CD14-positive monocyte (primary cell): ENCODE results near the gene NKX2-1. TPM values are rescaled to one million over a fixed set of nuclear protein-coding genes. Genes with fewer than 3 reads are reported as not detected.

Experiments used
- DNase-seq, 3 donors: peaks; one replicate each; pipeline ENCODE4 v3.0.0-alpha.2; 2011 to 2022
- H2AFZ ChIP-seq: 2 replicates; pipeline ENCODE4 v1.6.0; 2012; ENCODE audit warnings: mild to moderate bottlenecking, low read depth, low read length, inconsistent platforms; ENCODE audit not compliant: insufficient read depth, poor library complexity, severe bottlenecking
- H3K27ac ChIP-seq, 2 donors: 1 replicate in 1 of 2; 2 replicates in 1 of 2; pipeline ENCODE4 v1.5.1; 2012 to 2013; ENCODE audit warnings: low read length in 2 of 2, control low read depth in 1 of 2, inconsistent platforms in 1 of 2, low read depth in 1 of 2, mild to moderate bottlenecking in 1 of 2
- H3K27me3 ChIP-seq, 2 donors: one replicate each; pipeline versions ENCODE4 v1.6.0 to v1.6.1; 2011 to 2013; ENCODE audit warnings: low read length in 2 of 2; ENCODE audit not compliant: control insufficient read depth in 2 of 2, insufficient read depth in 2 of 2
- H3K36me3 ChIP-seq, 2 donors: replicated peaks in 1 of 2; 1 replicate in 1 of 2; 2 replicates in 1 of 2; pipeline versions ENCODE4 v1.5.1 to v1.6.1; 2012 to 2013; ENCODE audit warnings: low read length in 2 of 2, control low read depth in 1 of 2, inconsistent platforms in 1 of 2, mild to moderate bottlenecking in 1 of 2; ENCODE audit not compliant: insufficient read depth in 2 of 2, control insufficient read depth in 1 of 2
- H3K4me1 ChIP-seq, 2 donors: 1 replicate in 1 of 2; 2 replicates in 1 of 2; pipeline versions ENCODE4 v1.5.1 to v1.6.1; 2012 to 2013; ENCODE audit warnings: low read length in 2 of 2, control low read depth in 1 of 2, inconsistent platforms in 1 of 2, mild to moderate bottlenecking in 1 of 2, moderate library complexity in 1 of 2; ENCODE audit not compliant: insufficient read depth in 2 of 2, control insufficient read depth in 1 of 2
- H3K4me2 ChIP-seq: replicated peaks from 2 replicates; pipeline ENCODE3; 2012; ENCODE audit warnings: low read length, moderate library complexity, mild to moderate bottlenecking; ENCODE audit not compliant: poor library complexity, severe bottlenecking; ENCODE audit errors: extremely low read depth
- H3K4me3 ChIP-seq, 3 experiments: fragments of 200-600 bp in 1 of 3; sonication (generic) in 1 of 3; replicated peaks in 1 of 3; 1 replicate in 2 of 3; 2 replicates in 1 of 3; pipeline ENCODE4 v1.5.1; 2011 to 2013; ENCODE audit warnings: low read length in 3 of 3, mild to moderate bottlenecking in 3 of 3, control low read depth in 2 of 3, low read depth in 2 of 3, inconsistent platforms in 1 of 3, moderate library complexity in 1 of 3
- H3K79me2 ChIP-seq: 2 replicates; pipeline ENCODE4 v1.6.0; 2012; ENCODE audit warnings: mild to moderate bottlenecking, control low read depth, inconsistent platforms, low read length, moderate library complexity; ENCODE audit not compliant: insufficient read depth
- H3K9ac ChIP-seq: 2 replicates; pipeline ENCODE4 v1.6.0; 2017; ENCODE audit warnings: low read length, mild to moderate bottlenecking; ENCODE audit not compliant: insufficient read depth, poor library complexity, severe bottlenecking
- H3K9me3 ChIP-seq, 2 donors: replicated peaks in 1 of 2; 1 replicate in 1 of 2; 2 replicates in 1 of 2; pipeline versions ENCODE4 v1.5.1 to v1.6.1; 2012 to 2013; ENCODE audit warnings: low read length in 2 of 2, control low read depth in 1 of 2; ENCODE audit not compliant: control insufficient read depth in 1 of 2, insufficient read depth in 1 of 2
- H4K20me1 ChIP-seq: 2 replicates; pipeline ENCODE4 v1.6.0; 2012; ENCODE audit warnings: mild to moderate bottlenecking, low read length, control low read depth, moderate library complexity; ENCODE audit not compliant: insufficient read depth
- H3K27ac Mint-ChIP-seq, 7 donors: one replicate each; pipeline ENCODE4 v1.8.0; 2020; ENCODE audit warnings: mild to moderate bottlenecking in 7 of 7, mixed read lengths in 7 of 7, moderate library complexity in 6 of 7, inconsistent platforms in 2 of 7
- H3K27me3 Mint-ChIP-seq, 3 donors: one replicate each; pipeline ENCODE4 v1.8.0; 2021 to 2022; ENCODE audit warnings: low read depth in 3 of 3, mild to moderate bottlenecking in 3 of 3, mixed read lengths in 3 of 3, moderate library complexity in 3 of 3, inconsistent platforms in 1 of 3
- H3K36me3 Mint-ChIP-seq, 2 donors: one replicate each; pipeline ENCODE4 v1.8.0; 2020; ENCODE audit warnings: mixed read lengths in 2 of 2, inconsistent platforms in 1 of 2, mild to moderate bottlenecking in 1 of 2
- H3K4me1 Mint-ChIP-seq: one replicate; pipeline ENCODE4 v1.8.0; 2020; ENCODE audit warnings: mild to moderate bottlenecking, mixed read lengths
- H3K4me3 Mint-ChIP-seq, 2 donors: one replicate each; pipeline ENCODE4 v1.8.0; 2020; ENCODE audit warnings: mild to moderate bottlenecking in 2 of 2, mixed read lengths in 2 of 2, moderate library complexity in 1 of 2
- H3K9me3 Mint-ChIP-seq, 7 donors: one replicate each; pipeline ENCODE4 v1.8.0; 2020 to 2022; ENCODE audit warnings: mixed read lengths in 7 of 7, mild to moderate bottlenecking in 6 of 7, moderate library complexity in 6 of 7, inconsistent platforms in 2 of 7
- CTCF ChIP-seq: fragments of 200-600 bp; IDR thresholded peaks from one replicate; pipeline ENCODE4 v1.8.0; 2022; ENCODE audit warnings: antibody characterized with exemption, mild to moderate bottlenecking
- WGBS: methylation state at CpG from one replicate; pipeline ENCODE4 v1.1.5; 2013; ENCODE audit warnings: missing lambda C conversion rate; ENCODE audit not compliant: insufficient coverage; 5-methylcytosine and 5-hydroxymethylcytosine counted together
- intact Hi-C, 2 donors: fragments of 100-400 bp; cut with micrococcal nuclease; formaldehyde crosslinking; loops; one replicate each; pipeline versions ENCODE4 v1.15.0 to v1.15.1; 2023
- polyA minus RNA-seq: library from RNA; depleted of rRNA, polyadenylated mRNA; stranded (reverse); fragments of >200 nt; gene quantifications from 2 replicates; pipeline ENCODE4 v1.2.3, GENCODE V29; 2012
- polyA plus RNA-seq, 3 donors: library from polyadenylated mRNA; depleted of rRNA in 1 of 3; unstranded in 2 of 3; stranded (reverse) in 1 of 3; fragments of 300-500 nt in 2 of 3; fragments of >200 nt in 1 of 3; fragmentation: Illumina TruSeq in 2 of 3; gene quantifications; 1 replicate in 2 of 3; 2 replicates in 1 of 3; pipeline ENCODE4 v1.2.3, GENCODE V29; 2012 to 2021
- total RNA-seq, 12 experiments: library from RNA in 1 of 12; stranded (reverse) in 1 of 12; fragments of 120-200 nt in 1 of 12; gene quantifications; one replicate each; pipeline ENCODE4 v1.2.4 and lab custom pipeline; 2013 to 2026; ENCODE audit warnings: mixed read lengths in 6 of 12, inconsistent platforms in 1 of 12

Gene NKX2-1
- not detected for total RNA-seq (2013)
- not detected for polyA plus RNA-seq
- polyA minus RNA-seq: not detected in 2 replicates
- total RNA-seq (lab: John Stamatoyannopoulos, UW): 0 to 19.2 (median 0) reads per million in 11 experiments

GRCh38 chr14:36519431-36520321 lies at the start of gene NKX2-1:
NKX2-1 (minus strand) TSS chr14:36520232; CDS start chr14:36520129, 103 bp downstream.
- no peak for TF ChIP-seq CTCF
- H3K4me1 ChIP-seq: no peaks in the 10 kb centered on the region
- intact Hi-C loops: no loop called here
- WGBS: 3% methylated on average over 34 of the region's 49 CpGs
- H3K36me3 ChIP-seq: no peaks in the 10 kb centered on the region
- Mint-ChIP-seq H3K36me3 (peaks cover 0 to 8% of the 10 kb centered on the region in 2 donors), H3K27me3 (peaks cover 93 to 98% (median 95%) of the 10 kb centered on the region in 3 donors), H3K4me3 (peak within 1 kb of the TSS; percentile 0 to 79), H3K27ac (no peak within 1 kb of the TSS), H3K4me1 (peaks cover 10% of the 10 kb centered on the region), H3K9me3 (peaks cover 0 to 31% (median 13%) of the 10 kb centered on the region in 7 donors)
- peaks cover 61 to 96% of the 10 kb centered on the region in 2 donors for H3K27me3 ChIP-seq
- no peak within 1 kb of the TSS for H3K4me3 ChIP-seq
- H4K20me1 ChIP-seq: no peaks in the 10 kb centered on the region
- H3K4me2 ChIP-seq: no peak within 1 kb of the TSS
- peaks cover 0 to 59% of the 10 kb centered on the region in 2 donors for H3K9me3 ChIP-seq
- no peaks in the 10 kb centered on the region for H3K79me2 ChIP-seq
- no peak within 1 kb of the TSS for H3K27ac ChIP-seq
- no peak within 1 kb of the TSS for H2AFZ ChIP-seq
- H3K9ac ChIP-seq: no peak within 1 kb of the TSS
- DNase-seq: no peak

- H3K27ac Mint-ChIP-seq: no peak overlapping the region
- no peaks in the 10 kb centered on the region for H3K36me3 ChIP-seq
- WGBS: 78% methylated on average over 4 of the region's 9 CpGs
- H3K36me3 Mint-ChIP-seq: no peaks in the 10 kb centered on the region
- no peaks in the 10 kb centered on the region for H4K20me1 ChIP-seq
- no peak overlapping the region for H2AFZ ChIP-seq
- no peak overlapping the region for H3K4me2 ChIP-seq
- no peaks in the 10 kb centered on the region for H3K4me1 Mint-ChIP-seq
- H3K9ac ChIP-seq: no peak overlapping the region
- no peak overlapping the region for H3K27ac ChIP-seq
- H3K4me3 Mint-ChIP-seq: no peak overlapping the region
- no peaks in the 10 kb centered on the region for H3K79me2 ChIP-seq
- peak; percentile 65 for TF ChIP-seq CTCF
- H3K27me3 ChIP-seq: peaks cover 3 to 7% of the 10 kb centered on the region in 2 donors
- H3K9me3 Mint-ChIP-seq: no peaks in the 10 kb centered on the region
- intact Hi-C loops: no loop called here
- H3K4me1 ChIP-seq: no peaks in the 10 kb centered on the region
- H3K9me3 ChIP-seq: no peaks in the 10 kb centered on the region
- no peak overlapping the region for H3K4me3 ChIP-seq
- peaks cover 2 to 8% (median 2%) of the 10 kb centered on the region in 3 donors for H3K27me3 Mint-ChIP-seq
- no peak for DNase-seq
Measured at GRCh38 chr14:36556811-36557433, 36.9 kb upstream of the NKX2-1 start.
